Measurements from ENCODE around the gene ZNF175.
"Not testable (repeated sequence)": the region's sequence is repeated elsewhere in the genome, so short reads cannot be mapped to it uniquely, and the experiment has no call there.

ZNF175 gene

DNA sequence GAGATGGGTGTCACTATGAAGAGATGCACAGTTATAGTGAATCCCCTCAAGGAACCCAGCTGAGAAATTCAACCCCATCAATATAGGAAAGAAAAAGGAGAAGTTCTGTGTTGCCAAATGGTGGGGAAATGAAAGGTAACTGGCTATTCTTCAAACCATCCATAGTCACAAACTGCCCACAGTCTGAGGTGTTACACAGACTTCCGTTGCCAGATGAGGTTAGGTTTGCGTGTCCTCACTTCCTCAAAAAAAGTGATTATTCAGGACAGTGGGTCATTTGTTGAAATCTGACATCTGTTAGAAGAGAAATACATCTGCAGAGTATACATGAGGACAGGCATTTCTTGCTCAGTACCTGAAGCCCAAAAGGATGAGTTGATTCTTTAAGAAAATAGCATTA is 50.1 kb downstream of the ZNF175 start:
- no peak overlapping the region for H3K4me3 Mint-ChIP-seq
- no peaks in the 10 kb centered on the region for H3K9me3 Mint-ChIP-seq (ENCODE audit: low read depth)
- H3K36me3 Mint-ChIP-seq: no peaks in the 10 kb centered on the region
- H3K27ac Mint-ChIP-seq: no peak overlapping the region
- peaks cover 9% of the 10 kb centered on the region for H3K27me3 Mint-ChIP-seq
- H3K4me1 Mint-ChIP-seq (ENCODE audit: low read depth): no peaks in the 10 kb centered on the region

- Mint-ChIP-seq H3K27ac (no peak overlapping the region), H3K36me3 (no peaks in the 10 kb centered on the region), H3K4me3 (no peak overlapping the region), H3K27me3 (peaks cover 16% of the 10 kb centered on the region), H3K4me1 (ENCODE audit: low read depth) (no peaks in the 10 kb centered on the region), H3K9me3 (ENCODE audit: low read depth) (no peaks in the 10 kb centered on the region)
Observed at GRCh38 chr19:51626675-51627074, 55.6 kb downstream of the ZNF175 start.

GRCh38 chr19:51627491-51628138 is 56.5 kb downstream of the ZNF175 start:
- H3K27ac Mint-ChIP-seq: no peak overlapping the region
- H3K4me1 Mint-ChIP-seq (ENCODE audit: low read depth): no peaks in the 10 kb centered on the region
- no peak overlapping the region for H3K4me3 Mint-ChIP-seq
- H3K27me3 Mint-ChIP-seq: peaks cover 16% of the 10 kb centered on the region
- no peaks in the 10 kb centered on the region for H3K9me3 Mint-ChIP-seq (ENCODE audit: low read depth)
- H3K36me3 Mint-ChIP-seq: no peaks in the 10 kb centered on the region

DNA sequence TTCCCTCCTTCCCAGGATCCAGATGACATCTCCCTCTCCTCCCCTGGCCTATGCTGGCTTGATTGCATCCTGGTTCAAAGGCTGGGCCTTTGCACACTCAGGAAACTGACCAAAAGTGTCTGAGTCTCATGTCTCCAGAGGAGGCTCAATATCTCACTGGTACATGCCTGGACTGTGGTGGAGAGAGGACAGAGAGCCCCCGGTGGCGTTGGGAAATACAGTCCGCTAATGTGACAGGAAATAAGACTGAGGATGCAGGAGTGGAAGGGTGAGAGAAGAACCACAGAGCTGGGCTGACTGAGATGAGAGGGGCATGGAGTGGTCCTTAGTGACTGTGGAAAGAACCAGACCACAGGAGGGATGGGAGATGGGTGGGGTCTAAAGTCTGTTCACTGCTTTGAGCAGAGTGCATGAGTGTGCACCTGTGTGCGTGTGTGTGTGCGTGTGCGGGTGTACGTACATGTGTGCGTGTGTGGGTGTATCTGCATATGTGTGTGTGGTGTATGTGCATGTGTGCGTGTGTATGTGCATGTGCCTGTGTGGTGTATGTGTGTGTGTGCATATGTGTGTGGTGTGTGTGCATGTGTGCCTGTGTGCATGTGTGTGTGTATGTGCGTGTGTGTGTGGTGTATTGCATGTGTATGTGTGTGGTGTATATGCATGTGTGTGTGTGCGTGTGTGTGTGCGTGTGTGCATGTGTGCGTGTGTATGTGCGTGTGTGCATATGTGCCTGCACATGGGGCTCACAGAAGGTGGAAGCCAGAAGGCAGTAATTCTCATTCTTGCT is 57.3 kb downstream of the ZNF175 start:
- H3K4me1 Mint-ChIP-seq (ENCODE audit: low read depth): no peaks in the 10 kb centered on the region
- H3K27ac Mint-ChIP-seq: no peak overlapping the region
- H3K4me3 Mint-ChIP-seq: no peak overlapping the region
- H3K27me3 Mint-ChIP-seq: peaks cover 16% of the 10 kb centered on the region
- no peaks in the 10 kb centered on the region for H3K36me3 Mint-ChIP-seq
- no peaks in the 10 kb centered on the region for H3K9me3 Mint-ChIP-seq (ENCODE audit: low read depth)

- H3K27me3 Mint-ChIP-seq, H3K27ac Mint-ChIP-seq, H3K36me3 Mint-ChIP-seq: not testable (repeated sequence)
Observed at GRCh38 chr19:51630315-51630714, 59.2 kb downstream of the ZNF175 start, which contains the start of gene SIGLEC5. SIGLEC5 (minus strand) TSS chr19:51630401; CDS start chr19:51630335, 66 bp downstream.

DNA sequence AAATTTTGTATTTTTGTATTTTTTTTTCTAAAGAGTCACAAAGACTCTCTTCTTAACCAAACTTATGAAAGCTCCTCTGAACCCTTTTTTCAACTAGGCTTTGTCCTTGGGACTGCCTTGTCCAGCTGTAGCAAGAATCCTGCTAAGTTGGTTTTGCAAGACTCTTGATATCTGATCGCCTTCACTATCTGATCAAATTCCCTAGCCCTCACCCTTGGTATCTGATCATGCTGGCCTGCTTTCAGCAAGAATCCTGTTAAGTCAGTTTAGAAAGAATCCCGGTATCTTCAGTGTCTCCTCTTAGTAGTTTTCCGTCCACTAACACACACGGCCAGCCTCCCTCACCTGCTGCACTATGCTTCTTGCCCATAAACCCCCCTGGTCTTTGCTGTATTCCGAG is 61.0 kb downstream of the ZNF175 start:
- no peaks in the 10 kb centered on the region for H3K4me1 Mint-ChIP-seq (ENCODE audit: low read depth)
- H3K9me3 Mint-ChIP-seq (ENCODE audit: low read depth): no peaks in the 10 kb centered on the region
- H3K27me3 Mint-ChIP-seq: peaks cover 9% of the 10 kb centered on the region
- no peaks in the 10 kb centered on the region for H3K36me3 Mint-ChIP-seq
- no peak overlapping the region for H3K27ac Mint-ChIP-seq
- H3K4me3 Mint-ChIP-seq: no peak overlapping the region

More at GRCh38 chr19:51630315-51630714, 59.2 kb downstream of the ZNF175 start, which contains the start of gene SIGLEC5:
- H3K4me3 Mint-ChIP-seq; H3K4me1 Mint-ChIP-seq (ENCODE audit: low read depth); H3K9me3 Mint-ChIP-seq (ENCODE audit: low read depth): not testable (repeated sequence)

- Mint-ChIP-seq H3K9me3 (ENCODE audit: low read depth) (no peaks in the 10 kb centered on the region), H3K27me3 (peaks cover 31% of the 10 kb centered on the region), H3K4me1 (ENCODE audit: low read depth) (no peaks in the 10 kb centered on the region)
Observed at GRCh38 chr19:51637362-51637978, 66.4 kb downstream of the ZNF175 start.

DNA sequence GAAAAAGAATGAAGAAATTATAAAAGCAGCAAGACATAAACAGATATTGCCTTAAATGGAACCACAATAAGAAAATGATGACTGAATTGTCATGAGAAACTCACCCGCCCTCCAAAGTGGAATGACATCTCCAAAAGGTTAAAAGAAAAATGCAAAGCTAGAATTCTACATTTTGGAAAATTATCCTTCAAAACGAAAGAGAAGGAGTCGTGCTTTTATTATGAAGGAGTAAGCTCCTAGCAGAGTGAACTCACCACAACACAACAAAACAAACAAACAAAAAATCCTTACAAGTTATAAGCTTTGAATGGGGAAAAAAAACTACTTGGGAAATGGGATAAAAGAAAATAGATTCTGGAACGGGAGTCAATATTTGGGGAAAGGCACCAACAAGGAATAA is 68.8 kb downstream of the ZNF175 start:
- H3K27me3 Mint-ChIP-seq: peaks cover 43% of the 10 kb centered on the region

More at GRCh38 chr19:51637362-51637978, 66.4 kb downstream of the ZNF175 start:
- no peak overlapping the region for H3K27ac Mint-ChIP-seq
- no peaks in the 10 kb centered on the region for H3K36me3 Mint-ChIP-seq
- no peak overlapping the region for H3K4me3 Mint-ChIP-seq

GRCh38 chr19:51640386-51640785 is 69.3 kb downstream of the ZNF175 start:
- Mint-ChIP-seq H3K4me3 (no peak overlapping the region), H3K36me3 (no peaks in the 10 kb centered on the region), H3K4me1 (ENCODE audit: low read depth) (no peaks in the 10 kb centered on the region), H3K27ac (no peak overlapping the region), H3K27me3 (peaks cover 47% of the 10 kb centered on the region), H3K9me3 (ENCODE audit: low read depth) (no peaks in the 10 kb centered on the region)

More for the DNA sequence above, 68.8 kb downstream of the ZNF175 start:
- H3K9me3 Mint-ChIP-seq (ENCODE audit: low read depth): no peaks in the 10 kb centered on the region
- no peaks in the 10 kb centered on the region for H3K36me3 Mint-ChIP-seq
- H3K4me3 Mint-ChIP-seq: no peak overlapping the region
- H3K27ac Mint-ChIP-seq: no peak overlapping the region
- H3K4me1 Mint-ChIP-seq (ENCODE audit: low read depth): no peaks in the 10 kb centered on the region

DNA sequence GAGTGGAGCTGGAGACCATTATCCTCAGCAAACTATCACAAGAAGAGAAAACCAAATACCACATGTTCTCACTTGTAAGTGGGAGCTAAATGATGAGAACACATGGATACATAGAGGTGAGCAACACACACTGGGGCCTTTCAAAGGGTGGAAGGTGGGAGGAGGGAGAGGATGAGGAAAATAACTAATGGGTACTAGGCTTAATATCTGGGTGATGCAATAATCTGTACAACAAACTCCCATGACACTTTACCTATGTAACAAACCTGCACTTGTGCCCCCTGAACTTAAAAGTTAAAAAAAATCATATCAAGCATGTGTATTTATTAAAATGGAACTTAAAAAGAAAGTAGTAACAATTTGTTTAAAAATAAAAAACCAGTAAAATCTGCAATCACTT is 70.6 kb downstream of the ZNF175 start:
- Mint-ChIP-seq H3K4me1 (ENCODE audit: low read depth) (no peaks in the 10 kb centered on the region), H3K27me3 (peaks cover 47% of the 10 kb centered on the region)

More for the DNA sequence above, 70.6 kb downstream of the ZNF175 start:
- Mint-ChIP-seq H3K4me3 (no peak overlapping the region), H3K27ac (no peak overlapping the region), H3K36me3 (no peaks in the 10 kb centered on the region), H3K9me3 (ENCODE audit: low read depth) (no peaks in the 10 kb centered on the region)

Data from activated naive CD8-positive, alpha-beta T cell (primary cell).